DLD1 (cell line): Measurements from ENCODE around the gene PROX1.

Experiments
- in situ Hi-C: cut with HindIII; loops from 2 replicates; pipeline ENCODE4 v1.10.0; 2017; ENCODE audit warnings: low sequenced_read_pairs

The PROX1 gene

DNA sequence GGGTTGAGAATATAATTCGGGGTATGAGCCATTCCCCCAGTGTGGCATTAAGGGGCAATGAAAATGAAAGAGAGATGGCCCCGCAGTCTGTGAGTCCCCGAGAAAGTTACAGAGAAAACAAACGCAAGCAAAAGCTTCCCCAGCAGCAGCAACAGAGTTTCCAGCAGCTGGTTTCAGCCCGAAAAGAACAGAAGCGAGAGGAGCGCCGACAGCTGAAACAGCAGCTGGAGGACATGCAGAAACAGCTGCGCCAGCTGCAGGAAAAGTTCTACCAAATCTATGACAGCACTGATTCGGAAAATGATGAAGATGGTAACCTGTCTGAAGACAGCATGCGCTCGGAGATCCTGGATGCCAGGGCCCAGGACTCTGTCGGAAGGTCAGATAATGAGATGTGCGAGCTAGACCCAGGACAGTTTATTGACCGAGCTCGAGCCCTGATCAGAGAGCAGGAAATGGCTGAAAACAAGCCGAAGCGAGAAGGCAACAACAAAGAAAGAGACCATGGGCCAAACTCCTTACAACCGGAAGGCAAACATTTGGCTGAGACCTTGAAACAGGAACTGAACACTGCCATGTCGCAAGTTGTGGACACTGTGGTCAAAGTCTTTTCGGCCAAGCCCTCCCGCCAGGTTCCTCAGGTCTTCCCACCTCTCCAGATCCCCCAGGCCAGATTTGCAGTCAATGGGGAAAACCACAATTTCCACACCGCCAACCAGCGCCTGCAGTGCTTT, 9.4 kb downstream of the PROX1 start:
- in situ Hi-C loops = no loop called here

DNA sequence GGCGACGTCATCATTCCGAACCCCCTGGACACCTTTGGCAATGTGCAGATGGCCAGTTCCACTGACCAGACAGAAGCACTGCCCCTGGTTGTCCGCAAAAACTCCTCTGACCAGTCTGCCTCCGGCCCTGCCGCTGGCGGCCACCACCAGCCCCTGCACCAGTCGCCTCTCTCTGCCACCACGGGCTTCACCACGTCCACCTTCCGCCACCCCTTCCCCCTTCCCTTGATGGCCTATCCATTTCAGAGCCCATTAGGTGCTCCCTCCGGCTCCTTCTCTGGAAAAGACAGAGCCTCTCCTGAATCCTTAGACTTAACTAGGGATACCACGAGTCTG, 10.0 kb downstream of the PROX1 start:
- in situ Hi-C loops = no loop called here

DNA sequence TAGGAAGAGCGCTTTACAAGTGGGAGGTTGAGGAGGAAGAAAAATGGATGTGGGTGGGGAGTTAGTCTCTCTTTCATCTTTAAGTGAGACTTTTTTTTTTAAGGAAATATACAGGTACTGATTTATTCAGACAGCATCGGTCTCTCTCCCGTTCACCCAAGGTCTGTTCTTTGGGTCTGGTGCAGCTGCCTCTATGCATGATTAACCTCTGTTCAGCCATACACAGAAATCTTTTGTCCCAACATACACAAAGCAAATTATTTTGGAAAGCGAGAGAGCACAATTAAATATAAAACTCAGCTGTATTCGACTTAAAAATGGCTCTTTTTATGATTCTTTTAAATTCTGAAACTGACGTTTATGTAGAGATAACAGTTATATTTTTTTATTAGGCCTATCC, 11.0 kb downstream of the PROX1 start:
- in situ Hi-C loops = no loop called here

DNA sequence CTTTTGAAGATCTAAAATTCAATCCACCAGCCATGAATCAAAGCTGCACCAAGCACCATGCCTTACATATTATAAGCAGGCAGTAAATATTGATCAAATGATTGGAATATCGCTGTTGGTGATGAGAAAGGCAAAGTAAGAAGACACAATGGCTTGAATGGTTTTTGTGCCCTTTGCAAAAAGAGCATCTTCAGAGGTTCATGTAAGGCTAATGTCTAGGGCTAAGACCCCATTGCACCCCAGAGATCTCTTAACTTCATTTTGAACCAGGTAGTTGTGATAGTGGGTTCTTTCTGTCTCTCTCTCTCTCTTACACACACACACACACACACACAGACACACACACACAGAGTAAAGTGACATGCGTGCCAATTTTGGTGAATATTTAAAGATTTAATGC, 12.0 kb downstream of the PROX1 start:
- in situ Hi-C loops = loop anchor here (10.0 kb wide), 1 partner anchor 55 kb away; no protein-coding TSS in a partner anchor

DNA sequence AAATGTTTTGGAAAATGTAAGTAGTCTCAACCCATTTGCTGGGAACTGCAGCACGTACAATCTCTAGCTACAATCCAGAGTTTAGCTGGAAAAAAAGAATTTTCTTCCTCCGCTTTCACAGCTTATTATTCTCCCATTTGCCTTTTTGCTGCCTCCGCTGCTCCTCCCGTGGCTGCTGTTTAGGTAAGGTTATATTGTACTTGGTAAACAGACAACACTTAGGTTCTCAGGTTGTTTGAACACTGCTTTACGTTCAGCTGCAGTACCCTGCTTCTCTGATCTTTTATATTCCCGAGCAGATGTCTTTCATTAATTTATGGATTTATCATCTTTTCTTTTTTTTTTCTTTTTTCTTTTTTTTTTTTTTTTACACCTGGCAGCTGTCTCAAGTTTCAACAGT, 14.3 kb downstream of the PROX1 start:
- in situ Hi-C loops = loop anchor here (10.0 kb wide), 1 partner anchor 57 kb away; no protein-coding TSS in a partner anchor

DNA sequence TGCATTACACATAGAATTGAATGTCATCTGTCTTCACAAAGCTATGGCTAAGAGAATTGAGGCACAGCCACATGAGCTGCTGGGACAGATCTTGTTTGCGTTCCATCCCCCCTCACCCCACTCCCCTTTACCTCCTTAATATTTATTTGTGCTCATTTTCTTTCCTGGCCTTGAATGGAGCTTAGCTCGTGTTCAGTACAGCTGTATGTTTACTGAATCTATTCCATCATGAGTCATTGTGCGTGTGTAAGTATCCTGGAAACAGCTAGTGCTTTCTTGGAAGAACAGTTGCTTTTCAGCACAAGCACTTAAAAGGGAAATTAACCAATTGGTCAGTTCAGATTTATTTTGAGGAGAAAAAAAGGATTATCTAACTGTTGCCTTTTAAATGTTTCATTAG, 14.7 kb downstream of the PROX1 start:
- in situ Hi-C loops = loop anchor here (10.0 kb wide), 1 partner anchor 58 kb away; no protein-coding TSS in a partner anchor

DNA sequence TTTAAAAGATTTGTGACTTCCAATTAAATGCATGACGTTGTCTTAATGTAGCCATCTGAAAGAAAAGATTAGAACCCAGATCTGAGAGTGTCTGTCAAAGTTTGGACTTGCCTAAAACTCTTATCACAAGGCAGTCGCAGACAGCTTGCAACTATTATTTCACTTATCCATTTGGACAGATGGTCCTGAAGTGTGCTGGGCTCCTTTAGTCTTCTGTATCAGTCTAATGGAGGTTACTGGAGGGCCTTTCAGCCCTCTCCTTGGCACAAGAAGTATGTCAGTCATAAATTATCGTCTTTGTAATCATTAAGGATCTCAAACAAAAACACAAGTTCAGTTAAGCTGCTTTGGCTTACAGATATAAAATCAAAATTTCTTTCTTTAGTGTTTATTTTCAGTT, 15.5 kb downstream of the PROX1 start:
- in situ Hi-C loops = loop anchor here (10.0 kb wide), 1 partner anchor 58 kb away; no protein-coding TSS in a partner anchor

DNA sequence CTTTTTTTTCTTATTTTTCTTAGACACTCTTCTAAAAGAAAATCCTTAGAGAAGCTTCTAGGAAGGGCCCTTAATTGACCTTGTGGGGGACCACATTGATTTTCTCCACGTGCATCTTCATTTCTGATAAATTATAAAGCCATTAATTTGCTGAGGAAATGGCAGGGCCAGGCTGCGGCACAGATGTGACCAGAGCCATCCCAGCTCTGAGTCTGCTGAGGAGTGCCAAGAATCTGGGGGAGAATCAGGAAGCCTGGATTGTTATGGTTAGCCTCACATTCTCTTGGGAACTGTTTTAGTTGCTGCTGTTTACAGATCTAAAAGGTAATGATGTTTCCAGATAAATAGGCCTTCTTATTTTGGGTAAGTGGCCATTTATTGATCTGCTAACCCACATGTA, 16.2 kb downstream of the PROX1 start:
- in situ Hi-C loops = loop anchor here (10.0 kb wide), 1 partner anchor 59 kb away; no protein-coding TSS in a partner anchor

DNA sequence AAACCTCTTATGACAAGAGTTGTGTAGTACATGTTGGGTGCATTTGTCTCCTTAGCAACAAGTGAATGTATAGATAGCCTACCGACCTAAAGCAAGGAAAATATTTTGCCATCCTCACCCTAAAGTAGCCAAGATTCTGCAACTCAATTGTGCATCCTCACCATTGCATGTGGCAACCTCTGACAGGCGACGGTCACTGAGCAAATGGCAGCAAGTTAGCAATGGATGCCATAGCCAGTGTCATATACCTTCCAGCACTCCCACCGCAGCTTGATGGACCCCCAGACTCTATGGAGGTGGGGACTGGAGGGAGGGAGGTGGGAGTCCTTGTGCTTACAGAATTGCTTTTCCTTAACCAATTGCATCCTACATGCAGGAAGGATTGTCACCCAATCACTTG, 17.0 kb downstream of the PROX1 start:
- in situ Hi-C loops = loop anchor here (10.0 kb wide), 1 partner anchor 60 kb away; no protein-coding TSS in a partner anchor

DNA sequence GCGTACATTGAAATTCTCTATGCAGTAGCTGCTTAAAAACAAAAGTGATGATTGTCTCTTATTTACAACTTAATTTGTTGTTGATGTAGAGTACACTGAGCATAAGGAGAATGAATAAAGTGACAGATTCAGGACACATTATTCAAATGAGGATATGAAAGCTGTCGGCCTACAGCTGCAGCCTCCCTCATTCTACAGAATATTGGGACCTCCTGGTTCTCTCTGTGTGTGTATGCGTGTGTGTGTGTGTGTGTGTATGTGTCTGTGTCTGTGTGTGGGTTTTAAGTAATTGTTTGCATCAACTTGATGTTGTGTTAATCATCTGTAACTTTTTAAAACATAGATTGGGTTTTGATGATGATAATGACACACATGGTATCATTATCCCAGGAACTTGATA, 17.9 kb downstream of the PROX1 start:
- in situ Hi-C loops = loop anchor here (10.0 kb wide), 1 partner anchor 61 kb away; no protein-coding TSS in a partner anchor

DNA sequence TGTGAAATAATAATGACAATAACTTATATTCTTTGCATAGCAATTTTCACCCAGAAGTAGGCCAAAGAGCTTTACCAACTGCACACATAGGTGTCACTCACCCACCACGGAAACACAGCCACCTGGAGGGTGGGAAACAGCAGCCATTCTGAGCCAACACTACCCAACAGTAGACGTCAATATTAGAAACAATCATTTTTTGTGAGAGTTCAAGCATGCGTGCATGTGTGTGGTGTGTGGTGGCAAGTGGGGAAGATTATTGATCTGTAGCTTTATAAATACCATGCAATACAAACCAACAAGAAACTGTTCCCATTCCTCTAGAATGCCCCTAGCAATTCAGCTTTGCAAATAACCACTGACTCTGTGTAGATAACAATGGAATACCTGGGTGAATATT, 19.1 kb downstream of the PROX1 start:
- in situ Hi-C loops = loop anchor here (10.0 kb wide), 1 partner anchor 62 kb away; no protein-coding TSS in a partner anchor

DNA sequence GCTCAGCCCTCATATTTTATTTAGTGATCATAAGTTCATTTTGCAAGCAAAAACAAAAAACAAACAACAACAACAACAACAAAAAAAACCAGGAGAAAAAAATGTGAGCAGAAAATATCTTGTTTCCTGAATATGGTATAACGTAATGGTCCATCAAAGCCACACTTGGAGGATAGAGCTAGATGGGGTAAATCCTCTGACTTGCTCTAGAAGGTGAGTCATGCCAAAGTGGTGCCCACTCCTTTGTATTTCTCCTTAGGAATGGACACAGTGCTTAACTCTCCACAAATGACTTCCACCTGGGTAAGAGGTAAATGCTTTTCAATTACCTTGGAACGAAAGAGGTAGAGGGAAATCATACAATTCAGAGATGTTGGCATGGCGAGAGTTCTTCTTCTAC, 20.6 kb downstream of the PROX1 start:
- in situ Hi-C loops = loop anchor here (10.0 kb wide), 1 partner anchor 64 kb away; no protein-coding TSS in a partner anchor

DNA sequence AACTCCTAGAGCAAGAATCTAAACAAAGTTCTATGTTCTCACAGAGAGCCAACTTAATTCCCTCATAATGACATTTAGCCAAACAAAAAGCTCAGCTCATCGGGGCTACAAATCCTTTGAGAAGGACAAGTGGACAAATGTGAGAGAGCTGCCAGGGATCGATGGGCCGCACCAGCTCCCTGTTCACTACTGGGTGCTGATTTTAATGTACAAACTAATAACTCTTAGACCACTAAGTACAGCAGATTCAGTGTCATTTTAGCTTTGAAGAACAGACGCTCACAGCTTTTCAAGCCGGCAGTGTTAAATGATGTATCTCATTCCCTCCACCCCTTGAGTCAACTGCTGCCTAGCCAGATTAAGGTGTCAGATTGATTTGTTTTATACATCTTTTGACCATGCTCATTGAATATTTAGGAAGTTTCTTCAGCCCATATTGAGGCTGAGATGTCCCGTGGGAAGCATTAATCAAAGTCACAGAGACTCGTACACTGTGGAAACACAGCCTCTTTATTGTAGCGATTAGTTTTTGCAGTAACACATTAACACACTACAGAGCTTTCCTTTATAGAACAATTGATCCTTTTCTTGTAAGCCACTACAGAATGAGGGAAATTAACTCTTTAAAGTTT, 21.1 kb downstream of the PROX1 start:
- in situ Hi-C loops = loop anchor here (10.0 kb wide), 1 partner anchor 64 kb away; no protein-coding TSS in a partner anchor

DNA sequence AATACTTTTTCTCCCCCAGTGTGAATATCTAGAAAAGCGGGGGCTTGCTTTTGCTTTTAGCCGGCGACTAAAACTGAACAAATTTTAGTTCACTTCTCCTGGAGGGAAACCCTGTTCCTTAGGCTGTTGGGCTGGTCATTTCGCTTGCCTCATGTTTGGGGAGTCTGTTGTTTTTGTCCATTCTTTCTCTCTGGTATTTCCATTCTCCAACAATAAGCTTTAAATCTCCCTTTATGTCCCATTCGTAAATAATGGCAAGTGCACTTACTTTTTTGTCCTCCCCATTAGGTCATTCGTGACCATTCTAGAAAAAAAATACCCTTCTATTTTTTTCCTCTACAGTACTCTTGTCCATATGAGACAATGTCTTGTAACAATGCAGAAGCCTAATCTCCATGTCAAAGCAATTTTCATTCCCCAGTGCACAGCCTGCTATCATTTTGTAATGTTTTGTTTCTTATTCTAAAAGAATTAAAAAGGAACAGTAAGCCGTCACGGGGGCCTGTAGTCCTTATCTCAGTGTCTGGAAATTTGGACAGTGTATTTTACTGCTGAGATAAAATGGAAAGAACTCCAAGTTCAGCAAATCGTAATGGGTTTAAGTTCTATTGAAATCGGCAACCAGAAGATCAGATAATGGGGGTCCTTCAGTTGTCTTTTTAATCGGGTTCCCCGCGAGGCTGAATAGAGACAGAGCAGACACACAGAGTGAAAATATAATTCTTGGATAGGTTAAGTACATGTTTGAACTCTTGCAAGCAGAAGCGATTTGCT, 21.8 kb downstream of the PROX1 start:
- in situ Hi-C loops = loop anchor here (10.0 kb wide), 1 partner anchor 65 kb away; no protein-coding TSS in a partner anchor

DNA sequence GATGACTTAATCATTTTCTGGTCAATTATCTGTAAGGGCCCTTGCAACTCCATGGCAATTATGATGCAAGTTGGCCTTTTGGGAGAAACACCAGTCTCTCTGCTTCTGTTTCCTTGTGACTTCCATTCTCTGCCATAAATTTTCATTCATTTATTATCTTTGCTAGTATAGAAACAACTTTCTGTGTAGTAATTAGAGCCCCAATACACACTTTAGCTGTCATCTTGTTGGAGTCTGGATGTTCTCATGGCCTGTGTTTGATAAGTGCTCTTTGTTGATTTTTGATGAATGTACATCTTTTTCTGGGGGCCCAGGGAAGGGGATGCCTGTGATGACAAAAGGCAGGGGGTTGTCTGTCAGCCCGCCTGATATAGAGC, 22.4 kb downstream of the PROX1 start:
- in situ Hi-C loops = no loop called here

DNA sequence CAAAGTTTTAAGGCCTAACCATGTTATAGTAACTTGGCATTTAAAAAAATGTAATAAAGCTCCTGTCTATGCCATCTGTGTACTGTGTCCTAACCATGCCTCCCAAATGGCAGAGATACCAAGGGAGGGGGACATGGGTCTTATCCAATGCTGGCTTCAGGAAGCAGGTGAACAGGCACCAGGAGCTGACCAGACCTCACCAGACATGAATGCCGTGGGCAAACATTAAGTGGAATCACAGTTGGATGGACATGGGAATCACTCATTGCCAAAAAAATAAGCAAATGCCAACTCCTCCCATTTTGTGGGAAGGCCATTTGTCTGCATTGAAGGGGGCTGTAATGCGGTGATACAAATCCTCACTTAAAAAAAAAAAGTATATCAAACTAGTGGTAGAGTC, 22.9 kb downstream of the PROX1 start:
- in situ Hi-C loops = no loop called here

DNA sequence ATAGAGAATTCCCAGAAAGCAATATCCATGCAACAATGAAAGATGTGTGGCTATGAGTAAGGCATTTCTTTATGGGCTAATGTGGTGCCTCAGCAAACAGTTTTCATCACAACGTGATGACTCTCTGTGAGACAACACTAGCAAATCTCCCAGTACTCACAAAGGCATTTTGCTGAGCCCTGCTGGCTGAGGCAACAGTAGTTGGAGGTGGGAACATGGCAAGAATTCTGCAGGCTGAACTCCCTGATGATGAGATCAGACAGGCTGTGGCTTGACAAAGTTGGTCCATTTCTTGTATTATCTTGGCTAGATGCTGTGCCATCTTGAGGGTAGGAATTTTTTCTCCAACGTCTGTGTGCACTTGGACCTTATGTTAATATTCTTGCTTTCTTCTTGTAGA, 24.6 kb downstream of the PROX1 start:
- in situ Hi-C loops = no loop called here

DNA sequence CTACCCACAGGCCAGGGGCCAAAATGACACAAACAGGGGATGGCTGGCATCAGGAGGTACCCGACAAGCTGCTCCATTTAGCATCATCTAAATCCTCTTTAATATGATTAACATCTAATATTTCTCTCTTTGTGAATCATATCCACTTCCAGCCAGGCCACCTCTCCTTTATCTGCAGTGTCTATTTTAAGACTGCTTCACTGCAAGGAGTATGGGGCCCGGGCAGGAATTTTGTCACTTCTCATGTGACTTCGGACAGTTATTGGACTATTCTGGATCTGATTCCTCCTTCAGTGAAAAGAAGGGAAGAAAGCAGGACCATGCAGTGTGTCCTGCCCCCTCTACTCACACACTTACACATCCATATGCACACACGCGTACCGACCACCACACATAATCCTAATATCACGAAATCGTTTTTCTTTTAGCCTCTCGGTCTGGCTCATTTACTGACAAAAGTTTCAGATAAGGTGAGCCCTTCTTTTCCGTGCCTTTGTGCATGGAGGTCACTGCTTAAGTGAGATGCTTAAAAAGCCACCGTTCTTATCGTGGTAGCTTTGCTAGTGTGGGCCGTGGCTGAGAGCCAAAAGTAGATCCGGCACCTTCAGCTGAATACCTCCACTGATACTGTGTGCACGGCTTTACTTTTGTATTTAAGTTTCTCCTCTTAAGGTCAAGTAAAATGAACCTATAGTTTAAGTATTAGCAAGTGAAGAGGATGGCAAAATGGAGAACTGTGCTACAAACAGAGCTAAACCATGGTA, 26.0 kb downstream of the PROX1 start:
- in situ Hi-C loops = no loop called here

DNA sequence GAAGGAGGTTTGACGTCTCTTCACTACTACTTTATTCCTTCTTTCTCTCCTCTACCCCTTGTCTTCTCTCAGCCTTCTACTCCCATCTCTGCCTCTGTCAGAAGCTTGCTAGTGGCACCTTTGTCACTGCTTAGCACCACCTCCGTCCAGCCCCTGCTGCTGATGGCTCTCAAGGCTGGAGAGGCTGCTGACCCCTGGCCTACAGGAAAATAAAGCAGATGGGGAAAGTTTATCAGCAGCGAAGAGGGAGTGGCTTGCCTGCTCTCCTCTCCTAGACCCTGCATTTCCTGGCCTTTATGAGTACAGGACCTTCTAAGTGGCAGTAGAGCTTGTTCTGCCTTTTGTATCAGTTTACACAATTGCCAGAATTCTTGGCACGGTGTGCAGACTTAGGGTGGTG, 27.0 kb downstream of the PROX1 start:
- in situ Hi-C loops = no loop called here

DNA sequence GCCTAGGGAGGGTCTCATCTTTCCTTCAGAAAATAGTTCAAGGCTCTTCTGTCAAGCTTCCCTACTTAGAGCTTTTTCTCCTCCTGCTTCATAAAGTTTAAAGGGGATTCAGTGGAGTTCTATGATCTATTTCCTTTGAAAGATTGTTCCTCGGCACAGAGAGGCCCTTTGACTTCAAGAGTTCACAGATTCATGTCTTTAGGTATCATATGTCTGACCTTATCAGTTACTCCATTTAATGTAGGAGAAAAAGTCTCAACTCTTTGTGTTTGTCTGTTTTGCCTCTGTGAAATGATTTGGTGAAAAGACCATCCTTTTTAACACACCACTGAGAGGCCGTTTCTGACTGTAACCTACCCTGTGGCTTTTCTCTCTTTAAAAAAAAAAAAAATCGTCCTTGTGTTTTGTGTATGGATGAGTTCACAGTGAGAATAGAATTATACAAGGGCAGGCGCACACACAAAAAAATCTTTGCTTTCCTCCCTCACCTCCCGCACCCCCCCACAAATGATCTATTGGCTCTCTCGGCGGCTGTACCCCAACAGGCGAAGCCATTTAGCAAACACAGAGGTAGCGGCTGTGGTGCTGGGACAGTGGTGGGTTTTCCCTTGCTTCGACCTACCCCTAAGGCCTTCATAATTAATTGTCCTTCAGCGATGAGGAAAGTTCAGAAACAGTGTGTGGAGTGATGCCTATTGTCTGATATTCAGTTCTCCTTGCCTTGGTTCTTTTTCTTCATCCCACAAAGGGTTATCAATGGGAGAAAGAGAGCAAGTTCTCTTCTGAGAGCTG, 29.6 kb downstream of the PROX1 start:
- in situ Hi-C loops = no loop called here
